GM18502 (cell line): ENCODE measurements around the gene ZNF274.
"Not testable (repeated sequence)": the region's sequence is repeated elsewhere in the genome, so short reads cannot be mapped to it uniquely, and the experiment has no call there.

Experiments used
- ATAC-seq: cut with Tn5 transposase; IDR thresholded peaks from one replicate; pipeline ENCODE4 v1.9.1; 2021; ENCODE audit warnings: mild to moderate bottlenecking; ENCODE audit not compliant: unreplicated experiment, poor library complexity

ZNF274 gene

GRCh38 chr19:58182989-58183816 lies at the start of gene ZNF274:
Gene ZNF274 (plus strand): TSS chr19:58183061. CDS start chr19:58183966, 905 bp downstream.
- ATAC-seq: peak; percentile 87

DNA sequence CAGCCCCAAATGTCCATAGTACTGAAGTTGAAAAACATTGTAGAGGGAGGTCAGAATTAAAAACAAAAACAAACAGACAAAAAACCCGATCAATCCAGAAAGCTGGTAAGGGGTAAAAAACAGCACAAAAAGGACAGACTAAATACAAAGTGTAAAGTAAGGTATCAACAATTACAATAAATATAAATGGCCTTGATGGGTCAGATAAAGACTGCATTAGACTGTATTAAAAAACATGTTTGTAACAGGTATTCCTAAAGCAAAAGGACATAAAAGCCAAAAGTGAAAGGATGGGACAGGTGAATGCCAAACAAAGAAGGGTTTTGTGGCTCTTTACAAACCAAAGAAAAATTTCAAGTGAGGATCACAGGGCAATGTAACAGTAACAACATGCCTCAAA lies 48.6 kb upstream of the ZNF274 start:
- no peak for ATAC-seq

DNA sequence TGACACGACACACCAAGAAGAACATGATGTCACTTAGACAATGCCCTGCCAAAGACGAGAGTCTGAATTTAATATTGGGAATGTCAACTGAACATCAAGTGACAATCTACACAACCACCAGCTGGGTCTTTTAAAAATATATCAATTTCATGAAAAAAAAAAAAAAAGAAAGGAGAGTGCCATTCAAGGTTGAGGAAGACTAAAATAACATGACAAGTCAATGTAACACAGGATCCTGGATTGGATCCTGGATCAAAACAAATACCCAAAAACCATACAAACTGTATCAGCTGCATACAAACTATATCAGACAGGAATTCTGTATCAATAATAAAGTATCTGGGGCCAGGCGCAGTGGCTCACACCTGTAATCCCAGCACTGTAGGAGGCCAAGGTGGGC lies 37.0 kb upstream of the ZNF274 start:
- no peak for ATAC-seq

GRCh38 chr19:58147475-58147874 lies 35.4 kb upstream of the ZNF274 start:
- not testable (repeated sequence) for ATAC-seq

DNA sequence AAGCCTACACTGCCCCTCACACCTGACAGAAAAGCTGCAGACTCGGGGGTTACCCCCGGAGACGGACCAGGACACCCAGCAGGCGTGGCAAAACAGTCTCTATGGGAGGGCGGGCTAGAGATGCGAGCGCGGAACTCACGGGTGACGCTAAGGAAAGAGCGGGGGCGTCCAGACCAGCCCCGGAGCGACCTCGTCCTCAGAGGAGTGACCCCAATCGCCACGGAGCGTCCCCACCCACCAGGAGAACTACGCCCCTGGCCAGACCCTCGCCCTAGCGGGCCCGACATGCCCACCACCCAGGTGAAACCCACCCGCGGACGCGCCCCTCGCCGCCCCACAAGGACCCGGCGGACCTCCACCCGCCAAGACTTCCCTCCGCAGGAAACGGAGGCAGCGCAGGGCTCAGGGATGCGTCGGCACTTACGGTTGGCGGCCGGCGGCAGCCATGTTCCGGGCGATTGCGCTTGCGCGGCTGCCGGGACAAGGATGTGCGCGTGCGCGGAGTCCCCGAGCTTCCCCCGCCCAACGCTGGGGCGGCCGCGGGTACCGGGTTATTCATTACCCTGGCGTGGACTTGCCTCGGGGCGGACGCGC lies 32.4 kb upstream of the ZNF274 start, which contains the start of gene ZNF329:
Gene ZNF329 (minus strand): TSS at position 462 of the 594 bp plus-strand sequence. CDS start 21,286 bp downstream, outside the sequence.
- peak; percentile 57 for ATAC-seq

GRCh38 chr19:58153386-58153785 lies 29.5 kb upstream of the ZNF274 start:
- no peak for ATAC-seq

- no peak for ATAC-seq
Measured at GRCh38 chr19:58154287-58154678, 28.6 kb upstream of the ZNF274 start.

GRCh38 chr19:58154679-58155648 lies 27.9 kb upstream of the ZNF274 start:
- peak; percentile 76 for ATAC-seq

- no peak for ATAC-seq
Measured at GRCh38 chr19:58157045-58157728, 25.7 kb upstream of the ZNF274 start.

DNA sequence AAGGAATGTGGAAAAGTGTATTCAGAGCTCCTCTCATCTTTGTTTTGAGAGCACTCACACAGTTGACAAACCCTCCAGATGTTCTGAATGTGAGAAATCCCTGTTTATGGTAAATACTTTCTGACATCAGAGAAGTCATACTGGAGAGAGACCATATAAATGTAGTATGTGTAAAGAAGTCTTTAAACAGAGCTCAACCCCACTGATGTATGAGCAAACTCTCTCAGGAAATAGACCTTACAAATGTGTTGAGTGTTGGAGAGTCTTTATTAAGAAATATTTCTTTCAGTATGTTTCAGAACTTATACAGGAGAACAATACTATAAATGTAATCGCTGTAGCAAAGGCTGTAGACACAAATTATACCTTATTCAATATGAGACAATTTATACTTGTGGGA lies 16.6 kb upstream of the ZNF274 start:
- no peak for ATAC-seq

GRCh38 chr19:58166708-58167280 lies 16.1 kb upstream of the ZNF274 start:
- ATAC-seq: no peak

DNA sequence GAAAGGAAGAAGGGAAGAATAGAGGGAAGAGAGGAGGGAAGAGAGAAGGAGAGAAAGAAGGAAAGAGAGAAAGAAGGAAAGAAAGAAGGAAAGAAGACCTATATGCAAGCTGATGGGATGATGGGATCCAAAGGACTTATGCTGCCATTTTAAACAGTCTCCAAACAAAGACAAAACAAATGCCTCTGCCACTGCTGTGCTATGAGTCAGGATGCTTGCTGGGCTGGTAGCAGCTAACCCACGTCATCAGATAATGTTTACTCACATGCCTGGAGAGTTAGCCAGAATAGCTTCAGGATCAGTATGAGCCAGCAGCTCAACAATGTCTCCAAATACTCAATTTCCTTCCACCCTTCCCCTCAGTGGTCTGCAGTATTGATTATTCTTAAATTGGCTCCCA lies 12.0 kb upstream of the ZNF274 start:
- no peak for ATAC-seq

DNA sequence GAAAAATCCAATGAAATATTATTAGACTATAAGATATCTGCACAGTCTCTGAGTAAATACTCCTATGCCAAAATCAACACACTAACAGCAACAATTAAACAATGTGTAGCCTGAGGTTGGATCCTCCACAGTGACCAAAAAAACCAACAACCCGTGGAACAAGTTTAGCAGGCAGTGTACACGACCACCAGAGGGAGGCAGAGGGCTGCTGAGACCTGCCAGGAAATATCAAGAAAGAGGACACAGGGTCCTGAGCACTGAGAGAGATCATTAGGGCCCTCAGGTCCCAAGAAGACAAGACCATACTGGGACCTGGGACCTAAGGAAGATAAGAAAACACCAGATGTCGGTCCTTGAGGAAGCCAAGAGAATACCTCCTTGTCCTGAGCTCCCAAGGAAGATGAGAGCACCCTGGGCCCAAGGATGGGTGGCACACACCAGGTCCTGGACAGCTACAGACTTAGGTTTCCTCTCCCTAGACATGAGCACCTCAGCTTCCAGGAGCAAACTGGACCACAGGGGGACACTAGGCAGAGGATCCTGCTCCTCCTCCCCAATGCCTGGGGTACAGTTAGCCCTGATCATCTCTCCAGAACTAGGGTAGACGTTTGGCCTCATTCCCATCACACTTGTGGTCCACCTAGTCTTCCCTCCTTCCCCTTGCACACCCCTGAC lies 822 bp upstream of the ZNF274 start:
- no peak for ATAC-seq

DNA sequence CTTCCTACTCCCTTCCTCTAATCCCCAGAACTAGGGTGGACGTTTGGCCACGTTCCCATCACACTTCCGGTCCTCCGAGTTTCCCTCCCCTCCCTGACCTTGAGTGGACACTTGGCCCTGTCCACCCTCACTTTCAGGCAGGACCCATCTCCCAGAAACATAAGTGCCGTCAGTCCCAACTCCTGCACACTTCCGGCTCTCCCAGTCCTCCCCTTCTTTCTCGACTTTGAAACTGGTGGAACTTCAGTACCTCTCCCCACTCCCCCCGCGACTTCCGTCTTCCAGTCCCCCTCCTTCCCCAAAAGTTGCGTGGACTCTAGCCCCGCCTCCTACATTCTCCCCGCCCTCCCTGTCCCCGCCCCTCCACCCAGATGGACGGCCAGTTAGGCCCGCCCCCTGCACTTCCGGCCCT lies 278 bp upstream of the ZNF274 start:
- peak; percentile 2 for ATAC-seq

DNA sequence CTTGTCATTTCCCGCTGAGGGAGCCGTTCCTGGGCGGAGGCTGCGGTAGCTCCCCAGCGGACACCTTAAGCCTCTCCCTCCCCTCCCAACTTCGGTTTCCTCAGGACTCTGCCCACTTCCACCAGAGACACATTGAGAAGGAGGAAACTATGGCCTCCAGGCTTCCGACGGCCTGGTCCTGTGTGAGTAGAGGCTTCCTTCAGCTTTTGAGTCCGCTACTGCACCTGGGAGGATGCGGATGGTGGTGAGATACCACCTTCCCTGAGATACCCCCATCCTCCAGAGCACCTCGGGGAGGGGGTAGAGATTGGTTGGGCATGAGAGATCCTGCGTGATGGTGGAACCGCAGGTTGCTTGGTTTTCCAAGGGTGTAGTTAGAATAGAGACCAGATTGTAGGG lies 955 bp downstream of the ZNF274 start:
- no peak for ATAC-seq

- no peak for ATAC-seq
Measured at GRCh38 chr19:58196901-58197616, 14.2 kb downstream of the ZNF274 start.

- no peak for ATAC-seq
Measured at GRCh38 chr19:58203814-58204475, 21.1 kb downstream of the ZNF274 start.

DNA sequence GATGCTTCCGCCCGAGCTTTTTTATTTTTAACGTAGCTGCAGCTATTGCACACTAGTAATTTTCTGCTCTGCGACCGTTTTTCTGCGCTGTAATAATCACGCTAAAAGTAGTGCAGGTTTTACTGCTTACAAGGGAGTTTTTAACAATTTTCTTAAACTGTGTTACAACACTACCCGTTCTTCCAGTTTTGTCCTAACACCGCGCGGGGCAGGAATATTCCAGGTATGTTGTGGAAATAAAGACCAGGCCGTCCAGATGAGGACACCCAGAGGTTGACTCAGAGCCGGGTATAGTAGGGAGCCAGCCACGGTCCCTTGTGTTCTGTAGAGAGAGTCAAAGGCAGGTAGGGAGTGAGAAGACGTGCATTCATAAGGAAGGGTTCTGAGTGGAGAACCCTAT lies 21.7 kb downstream of the ZNF274 start:
- ATAC-seq: no peak
